ENCODE measurements around the gene ZBTB7C. TPM values are rescaled to one million over a fixed set of nuclear protein-coding genes. Genes with fewer than 3 reads are reported as not detected.
A peak's percentile ranks its signal among the peaks of the same experiment; 100 is the strongest.

ZBTB7C gene
- total RNA-seq, 1 donor from 2014 or later: 0.11 TPM

DNA sequence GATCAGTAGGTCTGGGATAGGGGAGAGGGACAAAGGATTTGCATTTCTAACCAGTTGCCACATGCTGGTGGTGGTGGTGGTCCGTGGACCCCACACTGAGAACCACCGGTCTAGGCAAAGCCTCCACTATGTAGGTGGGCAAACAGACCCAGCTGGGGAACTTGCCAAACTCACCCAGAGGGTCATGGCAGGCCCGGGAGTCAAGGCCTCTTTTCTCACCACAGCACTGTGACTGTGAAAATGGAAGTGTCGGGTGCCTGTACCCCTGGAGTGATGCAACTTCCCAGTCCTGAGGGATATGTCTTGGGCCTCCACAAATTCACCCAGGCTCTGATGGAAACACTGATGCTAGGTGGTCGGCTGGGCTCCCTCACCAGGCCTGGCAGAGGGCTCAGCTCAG, 377.5 kb downstream of the ZBTB7C start:
- Mint-ChIP-seq H3K4me3 (ENCODE audit: unreplicated experiment) (no peak overlapping the region), H3K4me1 (ENCODE audit: unreplicated experiment) (peaks cover 15% of the 10 kb centered on the region), H3K27ac (ENCODE audit: unreplicated experiment) (no peak overlapping the region), H3K36me3 (ENCODE audit: unreplicated experiment) (no peaks in the 10 kb centered on the region), H3K9me3 (ENCODE audit: unreplicated experiment) (no peaks in the 10 kb centered on the region), H3K27me3 (ENCODE audit: unreplicated experiment) (no peaks in the 10 kb centered on the region)
- DNase-seq (ENCODE audit: extremely low spot score, unreplicated experiment): no peak
- TF ChIP-seq, protein P1, sequence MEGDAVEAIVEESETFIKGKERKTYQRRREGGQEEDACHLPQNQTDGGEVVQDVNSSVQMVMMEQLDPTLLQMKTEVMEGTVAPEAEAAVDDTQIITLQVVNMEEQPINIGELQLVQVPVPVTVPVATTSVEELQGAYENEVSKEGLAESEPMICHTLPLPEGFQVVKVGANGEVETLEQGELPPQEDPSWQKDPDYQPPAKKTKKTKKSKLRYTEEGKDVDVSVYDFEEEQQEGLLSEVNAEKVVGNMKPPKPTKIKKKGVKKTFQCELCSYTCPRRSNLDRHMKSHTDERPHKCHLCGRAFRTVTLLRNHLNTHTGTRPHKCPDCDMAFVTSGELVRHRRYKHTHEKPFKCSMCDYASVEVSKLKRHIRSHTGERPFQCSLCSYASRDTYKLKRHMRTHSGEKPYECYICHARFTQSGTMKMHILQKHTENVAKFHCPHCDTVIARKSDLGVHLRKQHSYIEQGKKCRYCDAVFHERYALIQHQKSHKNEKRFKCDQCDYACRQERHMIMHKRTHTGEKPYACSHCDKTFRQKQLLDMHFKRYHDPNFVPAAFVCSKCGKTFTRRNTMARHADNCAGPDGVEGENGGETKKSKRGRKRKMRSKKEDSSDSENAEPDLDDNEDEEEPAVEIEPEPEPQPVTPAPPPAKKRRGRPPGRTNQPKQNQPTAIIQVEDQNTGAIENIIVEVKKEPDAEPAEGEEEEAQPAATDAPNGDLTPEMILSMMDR (IDR thresholded peaks at IDR 0.05): no peak

DNA sequence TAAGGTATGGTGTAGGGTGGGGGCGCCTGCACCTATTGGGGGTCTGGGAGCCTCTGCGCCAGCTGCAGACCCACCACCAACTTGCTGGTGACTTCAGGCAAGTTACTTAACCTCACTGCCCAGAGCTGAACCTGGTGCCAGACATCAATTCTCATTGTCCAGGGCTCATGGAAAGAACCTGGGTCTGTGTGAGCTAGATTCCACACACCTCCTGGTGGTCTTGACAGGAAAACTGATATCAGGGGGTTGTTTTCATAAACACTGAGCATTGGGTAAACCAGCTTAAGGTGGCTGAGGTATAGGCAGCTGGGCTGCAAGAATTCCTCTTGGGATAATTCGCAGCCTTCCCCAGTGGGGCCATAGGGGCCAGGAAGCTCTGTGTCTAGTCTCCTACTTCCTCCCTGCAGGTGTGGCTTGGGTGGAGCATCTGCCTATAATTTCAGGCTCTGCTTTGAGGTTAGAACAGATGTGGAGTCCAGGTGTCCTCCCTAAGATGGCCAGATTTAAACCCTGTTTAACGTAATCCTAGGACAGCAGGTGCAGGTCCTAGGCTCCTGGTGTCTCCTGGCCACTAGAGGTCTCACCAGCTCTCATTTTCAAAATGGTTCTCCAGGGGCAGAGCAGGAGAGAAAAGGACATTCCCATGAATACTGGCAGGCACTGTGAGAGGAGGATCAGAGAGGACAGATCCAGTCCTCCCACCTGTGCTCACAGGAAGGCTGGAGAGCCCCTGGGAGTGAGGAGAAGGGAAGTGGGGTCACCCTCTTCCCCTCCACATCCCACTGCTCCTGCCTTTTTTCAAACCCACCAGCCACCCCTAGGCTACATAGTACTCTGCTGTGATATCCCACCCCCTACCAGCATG, 378.3 kb downstream of the ZBTB7C start:
- no peak for DNase-seq (ENCODE audit: extremely low spot score, unreplicated experiment)
- TF ChIP-seq, protein P1 (IDR thresholded peaks at IDR 0.05): peak; percentile 87
- H3K27me3 Mint-ChIP-seq (ENCODE audit: unreplicated experiment): peaks cover 3% of the 10 kb centered on the region
- H3K4me1 Mint-ChIP-seq (ENCODE audit: unreplicated experiment): peaks cover 11% of the 10 kb centered on the region
- no peak overlapping the region for H3K27ac Mint-ChIP-seq (ENCODE audit: unreplicated experiment)
- H3K9me3 Mint-ChIP-seq (ENCODE audit: unreplicated experiment): no peaks in the 10 kb centered on the region
- no peaks in the 10 kb centered on the region for H3K36me3 Mint-ChIP-seq (ENCODE audit: unreplicated experiment)
- no peak overlapping the region for H3K4me3 Mint-ChIP-seq (ENCODE audit: unreplicated experiment)

- no peaks in the 10 kb centered on the region for H3K36me3 Mint-ChIP-seq (ENCODE audit: unreplicated experiment)
- H3K27ac Mint-ChIP-seq (ENCODE audit: unreplicated experiment): no peak overlapping the region
- H3K9me3 Mint-ChIP-seq (ENCODE audit: unreplicated experiment): no peaks in the 10 kb centered on the region
- peaks cover 3% of the 10 kb centered on the region for H3K27me3 Mint-ChIP-seq (ENCODE audit: unreplicated experiment)
- H3K4me3 Mint-ChIP-seq (ENCODE audit: unreplicated experiment): no peak overlapping the region
- DNase-seq (ENCODE audit: extremely low spot score, unreplicated experiment): peak; percentile 84
- H3K4me1 Mint-ChIP-seq (ENCODE audit: unreplicated experiment): peaks cover 11% of the 10 kb centered on the region
- TF ChIP-seq, protein P1 (IDR thresholded peaks at IDR 0.05): no peak
These were observed 379.7 kb downstream of the ZBTB7C start for GRCh38 chr18:48029296-48029986.

- H3K9me3 Mint-ChIP-seq (ENCODE audit: unreplicated experiment): no peaks in the 10 kb centered on the region
- no peak overlapping the region for H3K27ac Mint-ChIP-seq (ENCODE audit: unreplicated experiment)
These were observed 380.5 kb downstream of the ZBTB7C start for GRCh38 chr18:48028696-48029095.

More at GRCh38 chr18:48028696-48029095, 380.5 kb downstream of the ZBTB7C start:
- TF ChIP-seq, protein P1 (IDR thresholded peaks at IDR 0.05): no peak
- H3K4me1 Mint-ChIP-seq (ENCODE audit: unreplicated experiment): peaks cover 14% of the 10 kb centered on the region
- no peak for DNase-seq (ENCODE audit: extremely low spot score, unreplicated experiment)
- no peak overlapping the region for H3K4me3 Mint-ChIP-seq (ENCODE audit: unreplicated experiment)
- no peaks in the 10 kb centered on the region for H3K36me3 Mint-ChIP-seq (ENCODE audit: unreplicated experiment)
- peaks cover 3% of the 10 kb centered on the region for H3K27me3 Mint-ChIP-seq (ENCODE audit: unreplicated experiment)

Measured in osteocyte (in vitro differentiated cells).